Measurements from ENCODE around the gene HIVEP1.

The HIVEP1 gene

DNA sequence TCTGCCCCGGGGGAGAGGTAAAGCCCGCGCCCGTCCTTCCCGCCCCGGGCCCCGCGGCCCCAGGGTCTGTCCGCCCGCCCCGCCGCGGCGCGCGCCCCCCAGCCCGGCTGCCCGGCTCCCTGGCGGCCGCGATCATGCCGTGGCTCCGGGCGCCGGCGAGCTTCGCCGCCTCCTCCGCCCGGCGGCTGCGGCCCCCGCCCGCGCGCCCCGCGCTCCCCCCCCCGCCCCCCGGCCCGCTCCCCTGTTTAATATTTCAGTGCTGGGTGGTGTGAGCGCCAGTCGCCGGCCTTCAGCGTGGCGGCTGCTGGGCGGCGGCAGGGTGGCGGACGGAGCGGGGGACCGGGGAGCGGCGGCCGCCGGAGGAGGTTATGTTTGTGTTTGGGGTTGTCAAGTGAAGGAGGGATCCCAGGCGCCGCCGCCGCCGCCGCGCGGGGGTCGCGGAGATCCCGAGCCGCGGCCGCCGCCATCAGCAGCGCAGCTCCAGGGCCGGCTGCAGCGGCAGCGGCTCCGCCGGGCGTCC is at the start of gene HIVEP1:
TSS of gene HIVEP1 (plus strand) at position 275 of the 520 bp plus-strand sequence. CDS start 3,317 bp downstream, outside the sequence.
- DNase-seq (ENCODE audit: low read depth), result no peak

DNA sequence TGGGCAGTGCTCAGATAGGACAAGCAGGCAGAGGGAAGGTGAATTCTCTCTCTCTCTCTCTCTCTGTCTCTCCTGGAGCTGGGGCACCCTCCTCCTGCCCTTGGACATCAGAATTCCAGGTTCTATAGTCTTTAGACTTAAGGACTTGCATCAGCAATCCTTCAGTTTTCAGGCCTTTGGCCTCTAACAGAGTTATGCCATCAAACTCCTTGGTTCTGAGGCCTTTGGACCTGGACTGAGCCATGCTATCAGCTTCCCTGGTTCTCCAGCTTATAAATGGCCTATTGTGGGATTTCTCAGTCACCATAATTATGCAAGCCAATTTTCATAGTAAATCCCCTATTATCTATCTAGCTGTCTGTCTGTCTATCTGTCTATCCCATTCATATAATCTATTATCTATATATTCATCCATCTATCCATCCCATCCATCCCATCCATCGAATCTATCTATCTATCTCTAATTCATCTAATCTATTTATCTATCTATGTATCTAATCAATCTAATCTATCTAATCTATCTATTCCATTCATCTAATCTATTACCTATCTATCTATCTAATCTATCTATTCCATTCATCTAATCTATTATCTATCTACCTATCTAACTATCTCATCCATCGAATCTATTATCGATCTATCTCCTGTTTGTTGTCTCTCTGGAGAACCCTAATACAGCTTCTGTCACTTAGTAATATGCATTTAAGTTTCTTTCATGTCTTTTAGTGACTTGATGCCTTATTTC is 48.2 kb upstream of the HIVEP1 start:
- DNase-seq (ENCODE audit: low read depth), result no peak

DNA sequence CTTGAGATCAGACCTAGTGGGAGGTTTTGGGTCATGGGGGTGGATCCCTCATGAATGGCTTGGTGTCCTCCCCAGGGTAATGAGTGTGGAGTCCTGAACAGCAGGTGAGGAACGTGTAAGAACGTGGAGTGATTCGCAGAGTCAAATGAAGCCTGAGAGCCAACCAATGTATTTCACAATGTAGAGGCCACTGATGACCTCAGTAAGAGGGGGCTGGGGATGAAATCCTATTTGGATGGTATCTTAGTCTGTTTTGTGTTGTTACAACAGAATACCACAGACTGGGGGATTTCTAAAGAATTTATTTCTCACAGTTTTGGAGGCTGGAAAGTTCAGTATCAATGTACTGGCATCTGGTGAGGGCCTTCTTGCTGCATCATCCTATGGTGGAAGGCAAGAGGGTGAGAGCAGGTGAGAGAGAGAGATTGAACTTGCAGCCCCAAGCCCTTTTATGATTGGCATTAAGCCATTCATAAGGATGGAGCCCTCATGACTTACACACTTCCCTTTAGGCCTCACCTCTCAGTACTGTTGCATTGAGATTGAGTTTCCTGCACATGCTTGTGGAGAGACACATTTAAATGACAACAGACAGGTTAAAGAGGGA is 47.3 kb upstream of the HIVEP1 start:
- no peak for DNase-seq (ENCODE audit: low read depth)

DNA sequence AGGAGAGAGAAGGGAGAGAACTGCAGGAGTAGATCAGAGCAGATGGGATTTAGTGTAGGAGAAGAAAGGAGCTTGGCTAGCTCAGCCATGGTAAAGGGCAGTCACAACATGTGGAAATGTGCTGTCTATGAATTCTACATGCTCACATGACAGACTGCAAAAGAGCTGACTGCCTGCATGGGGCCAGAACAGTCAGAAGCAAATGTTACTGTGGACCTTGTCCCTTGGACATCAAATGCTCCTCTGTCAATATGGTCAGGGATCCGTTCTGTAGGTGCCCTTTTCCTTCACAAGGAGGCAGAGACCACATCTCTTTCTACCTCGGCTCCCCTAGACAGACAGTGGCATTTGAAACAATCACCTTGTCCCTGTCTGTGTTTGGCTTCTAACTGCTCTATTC is 46.6 kb upstream of the HIVEP1 start:
- no peak for DNase-seq (ENCODE audit: low read depth)

DNA sequence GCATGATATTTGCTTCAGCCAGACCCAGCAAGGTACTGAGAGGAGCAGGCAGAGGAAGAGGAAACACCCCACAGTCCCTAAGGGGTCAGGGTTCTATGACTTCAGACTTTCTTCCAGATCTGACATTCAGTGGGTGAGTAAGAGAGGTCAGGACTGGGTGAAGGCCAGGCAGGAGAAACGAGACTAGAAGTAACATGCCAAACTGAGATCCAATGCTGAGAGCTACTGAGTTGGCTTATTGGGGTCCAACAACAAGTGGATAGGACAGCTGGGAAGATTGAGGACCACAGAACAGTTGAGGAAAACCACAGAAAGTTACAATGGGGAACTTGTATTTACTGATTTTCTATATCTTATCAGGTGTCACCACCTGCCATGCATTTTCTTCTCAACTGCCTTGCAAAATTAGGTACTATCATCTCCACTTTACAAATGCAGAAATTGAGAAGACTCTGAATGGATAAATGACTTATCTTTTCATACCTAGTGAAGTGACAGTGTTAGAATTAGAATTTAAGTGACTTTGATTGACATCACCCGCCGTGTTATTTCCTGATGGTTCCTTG is 43.8 kb upstream of the HIVEP1 start:
- no peak for DNase-seq (ENCODE audit: low read depth)

DNA sequence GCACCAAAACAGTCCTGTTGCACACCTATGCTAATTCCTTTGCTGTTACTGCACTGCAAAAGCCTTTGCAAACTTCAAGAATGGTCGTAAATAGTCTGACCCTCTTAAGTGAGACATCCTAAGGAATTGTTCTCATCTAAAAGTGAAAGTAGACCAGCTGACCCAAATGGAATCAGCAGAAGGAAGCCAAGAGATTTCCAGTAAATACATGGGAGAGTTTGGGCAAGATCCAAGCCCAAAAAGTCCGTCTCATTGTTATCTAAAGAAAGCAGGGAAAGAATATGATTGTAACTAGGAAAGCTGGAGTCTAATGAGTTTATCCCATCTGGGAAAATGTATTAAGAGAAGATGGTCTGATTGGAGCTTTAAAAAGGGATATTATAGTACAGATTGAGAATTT is 43.0 kb upstream of the HIVEP1 start:
- DNase-seq (ENCODE audit: low read depth), result no peak

DNA sequence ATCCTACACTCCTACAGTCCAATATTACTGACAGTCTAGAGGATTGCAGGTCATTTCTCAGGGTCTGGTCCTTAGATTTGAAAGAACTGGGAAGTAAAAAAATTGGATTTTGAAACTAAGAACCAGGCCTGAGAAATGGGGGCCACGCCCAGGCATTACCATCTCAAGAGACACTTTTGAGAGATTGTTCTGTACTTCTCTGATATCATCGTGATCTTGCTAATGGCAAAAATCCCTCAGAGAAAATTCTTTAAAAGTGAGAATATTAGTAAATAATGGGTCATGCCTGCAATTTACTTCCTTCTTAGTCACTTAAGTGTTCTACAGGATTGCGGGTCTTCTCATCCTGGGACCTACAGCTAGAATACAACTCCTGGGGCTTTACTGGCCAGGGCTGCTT is 42.0 kb upstream of the HIVEP1 start:
- no peak for DNase-seq (ENCODE audit: low read depth)

DNA sequence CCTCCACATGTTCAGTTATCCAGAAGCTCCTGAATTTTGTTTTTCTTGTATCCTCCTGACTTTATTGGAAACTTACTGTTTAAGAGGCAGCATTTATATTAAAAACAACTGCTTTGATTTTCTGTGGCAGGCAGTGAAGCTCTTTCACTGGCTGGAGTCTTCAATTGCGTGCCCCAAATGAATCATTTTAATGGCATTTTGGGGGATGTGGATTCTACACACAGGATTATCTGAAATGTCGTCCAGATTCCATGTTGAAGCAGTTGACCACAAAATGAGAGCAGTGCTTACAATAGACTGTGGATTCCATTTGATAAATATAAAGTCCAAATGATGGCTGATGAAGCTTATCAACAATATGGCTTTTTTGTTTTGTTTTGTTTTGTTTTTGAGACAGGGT is 41.0 kb upstream of the HIVEP1 start:
- no peak for DNase-seq (ENCODE audit: low read depth)

DNA sequence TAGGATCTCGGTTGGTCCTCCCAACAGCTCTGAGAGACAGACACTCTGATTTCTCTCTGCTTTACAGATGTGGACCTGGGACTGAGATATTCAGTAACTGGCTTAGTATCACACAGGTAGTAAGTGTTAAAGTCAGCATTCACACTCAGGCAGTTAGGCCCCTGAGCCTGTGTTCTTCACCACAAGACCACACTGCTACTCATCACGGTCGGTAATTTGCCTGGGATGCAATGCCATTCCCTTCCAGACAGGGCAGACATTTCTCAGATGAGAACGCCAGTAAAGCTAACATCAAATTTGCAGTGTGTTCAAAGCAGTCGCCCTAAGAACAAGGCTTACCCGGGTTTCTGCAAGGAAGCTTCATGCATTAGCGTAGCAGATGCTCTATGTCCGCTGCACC is 39.8 kb upstream of the HIVEP1 start:
- no peak for DNase-seq (ENCODE audit: low read depth)

DNA sequence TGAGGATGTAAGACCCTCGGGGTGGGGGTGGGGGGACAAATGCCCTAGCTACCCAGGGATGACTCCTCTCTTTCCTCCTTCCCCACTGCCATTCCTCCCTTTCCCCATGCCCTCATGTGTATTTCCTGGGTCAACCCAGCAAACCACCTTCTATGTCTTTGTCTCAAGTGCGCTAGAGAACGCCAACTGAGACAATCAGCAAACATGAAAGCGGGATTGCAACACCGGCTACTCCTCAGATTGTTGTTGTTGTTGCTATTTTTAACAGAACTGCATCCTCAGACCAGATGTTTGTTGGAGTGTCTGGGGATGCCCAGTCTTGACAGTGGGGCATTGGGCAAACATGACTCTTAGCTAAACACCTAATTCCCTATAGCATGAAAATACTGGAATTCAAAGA is 39.3 kb upstream of the HIVEP1 start:
- DNase-seq (ENCODE audit: low read depth), result no peak

DNA sequence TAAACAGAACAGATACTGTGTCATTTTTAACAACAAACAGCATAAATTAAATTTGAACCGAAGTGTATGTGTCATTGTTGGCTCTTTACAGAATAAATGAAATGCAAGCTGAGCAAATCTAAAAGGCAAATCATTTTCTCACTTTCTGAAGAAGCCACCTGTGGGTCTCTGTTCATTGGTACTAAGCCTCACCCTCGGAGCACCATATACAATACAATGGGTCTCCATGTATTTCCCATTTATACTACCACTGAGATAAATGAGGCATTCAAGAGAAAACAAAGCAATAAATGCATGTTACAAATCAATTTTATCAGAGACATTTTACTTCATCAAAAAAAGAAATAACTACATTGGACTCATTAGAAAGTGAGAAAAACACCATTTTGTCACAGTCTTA is 38.9 kb upstream of the HIVEP1 start:
- no peak for DNase-seq (ENCODE audit: low read depth)

DNA sequence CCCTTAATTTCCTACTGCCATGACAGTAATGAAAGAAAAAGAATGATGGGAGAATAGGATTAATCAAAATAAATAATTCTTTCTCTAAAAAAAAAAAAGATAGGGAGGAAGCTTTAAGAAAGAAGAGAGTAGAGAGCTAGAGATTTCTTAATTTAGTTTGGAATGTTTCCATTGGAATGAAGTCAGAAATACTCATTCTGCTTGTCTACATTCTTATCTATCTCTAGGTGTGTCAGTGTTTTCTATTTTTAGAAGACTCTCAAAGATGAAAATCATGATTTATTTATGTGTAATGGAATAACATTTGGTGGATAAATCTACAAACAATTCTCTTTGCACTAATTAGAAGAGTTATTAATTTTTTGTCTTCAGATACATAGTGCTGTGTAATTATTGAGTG is 38.0 kb upstream of the HIVEP1 start:
- no peak for DNase-seq (ENCODE audit: low read depth)

DNA sequence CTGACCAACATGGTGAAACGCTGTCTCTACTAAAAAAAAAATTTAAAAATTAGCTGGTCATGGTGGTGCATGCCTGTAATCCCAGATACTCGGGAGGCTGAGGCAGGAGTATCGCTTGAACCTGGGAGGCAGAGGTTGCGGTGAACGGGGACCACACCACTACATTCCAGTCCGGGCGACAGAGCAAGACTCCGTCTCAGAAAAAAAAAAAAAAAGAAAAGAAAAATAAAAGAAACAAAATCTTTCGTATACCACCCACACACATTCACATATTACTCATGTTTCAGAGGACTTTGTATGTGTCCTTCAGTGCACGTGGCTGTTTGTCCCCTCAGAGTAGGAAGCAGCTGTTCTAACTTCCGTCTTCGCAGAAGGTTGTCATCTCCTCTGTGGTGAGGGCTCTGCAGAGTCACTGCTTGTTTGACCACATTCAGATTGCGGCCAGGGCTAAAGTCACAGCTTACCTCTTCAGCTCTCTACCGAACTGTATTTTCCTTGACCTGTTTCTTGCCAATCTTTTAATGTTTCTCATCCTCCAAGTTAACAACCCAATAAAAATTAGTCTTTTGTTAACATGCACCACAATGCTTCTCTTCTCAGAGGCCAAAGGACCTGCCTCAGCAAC is 36.6 kb upstream of the HIVEP1 start:
- peak; percentile 93 for DNase-seq (ENCODE audit: low read depth)

DNA sequence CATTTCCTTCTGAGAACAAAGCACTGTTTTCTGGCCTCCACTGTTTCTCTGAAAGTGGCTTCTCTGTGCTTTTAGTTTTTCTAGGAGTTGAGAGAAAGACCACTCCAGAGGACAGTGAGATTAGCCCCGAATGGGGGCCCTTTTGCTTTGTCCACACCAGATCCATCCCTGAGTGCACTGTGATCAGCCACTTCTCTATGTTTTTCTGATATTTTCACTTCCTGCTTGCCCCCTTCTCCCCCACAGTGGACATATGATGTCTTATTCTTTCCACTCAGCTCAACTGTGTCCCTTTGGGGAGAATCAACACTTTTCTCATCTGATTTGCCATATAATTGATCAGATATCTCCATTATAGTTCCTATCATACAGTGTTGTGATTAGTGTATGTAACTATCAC is 35.6 kb upstream of the HIVEP1 start:
- DNase-seq (ENCODE audit: low read depth), result no peak

DNA sequence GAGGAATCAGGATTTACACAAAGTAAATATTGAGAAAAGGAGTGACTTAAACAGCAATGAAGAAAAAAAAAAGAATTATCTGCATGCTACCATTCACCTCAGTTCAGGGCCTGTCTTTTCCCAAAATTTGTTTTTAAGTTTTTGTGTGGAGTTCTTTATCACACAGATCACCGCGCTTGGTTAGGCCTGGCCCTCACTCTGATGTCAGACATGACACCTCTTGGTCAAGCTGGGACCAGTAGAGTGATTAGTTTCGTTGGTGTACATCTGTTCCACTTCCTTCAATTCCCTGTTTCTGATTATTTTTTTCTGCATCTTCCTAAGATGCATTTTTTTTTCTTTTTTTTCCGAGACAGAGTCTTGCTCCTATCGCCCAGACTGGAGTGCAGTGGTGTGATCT is 34.9 kb upstream of the HIVEP1 start:
- DNase-seq (ENCODE audit: low read depth), result no peak

DNA sequence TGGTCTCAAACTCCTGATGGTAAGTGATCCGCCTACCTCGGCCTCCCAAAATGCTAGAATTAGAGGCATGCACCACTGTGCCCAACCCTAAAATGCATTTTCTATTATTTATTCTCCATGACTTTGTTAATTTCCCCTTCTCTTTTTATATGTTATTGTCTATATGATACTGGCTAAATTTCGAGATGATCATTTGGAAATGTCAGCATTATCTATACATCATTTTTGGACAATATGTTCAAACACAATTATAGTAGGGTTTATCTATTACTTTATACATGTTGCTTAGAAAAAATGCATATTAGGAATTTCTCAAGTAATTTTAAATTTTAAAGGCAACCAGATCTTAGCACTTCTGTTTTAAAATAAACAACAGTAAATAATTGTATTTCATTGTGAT is 34.4 kb upstream of the HIVEP1 start:
- DNase-seq (ENCODE audit: low read depth), result no peak

DNA sequence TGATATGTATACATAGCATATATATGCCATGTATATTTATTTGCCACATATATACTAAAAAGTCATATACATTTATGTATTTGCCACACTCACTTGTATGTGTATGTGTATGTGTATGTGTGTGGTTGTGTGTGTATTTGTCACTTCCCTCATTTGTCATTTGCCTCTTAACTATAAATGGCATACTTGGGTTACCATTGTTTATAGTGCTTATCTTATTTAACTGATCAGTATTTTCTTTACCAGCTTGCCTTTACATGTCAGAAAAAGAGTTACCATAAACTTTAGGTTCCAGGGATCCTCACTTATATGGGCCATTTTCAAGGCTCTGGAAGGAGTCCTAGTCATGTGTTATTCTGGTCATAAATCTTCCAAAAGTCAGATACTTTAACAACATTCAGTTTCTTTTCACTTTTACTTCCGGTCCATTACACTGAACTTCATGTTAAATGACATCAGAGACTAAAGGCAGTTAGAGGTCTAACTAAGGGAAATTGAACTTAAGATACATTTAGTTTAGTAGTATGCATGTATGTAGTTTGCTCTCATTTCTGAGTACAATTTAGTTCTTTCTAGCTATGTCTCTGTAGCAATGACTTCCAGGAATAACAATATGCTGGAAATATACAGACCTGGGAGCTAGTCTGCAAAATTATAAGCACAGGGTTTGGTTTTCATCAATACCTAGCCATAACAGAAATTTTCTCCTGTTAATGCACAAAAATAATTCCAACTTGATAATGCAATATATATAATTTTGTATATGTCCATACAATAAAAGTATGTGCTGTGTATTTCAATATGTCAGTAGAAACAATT is 33.7 kb upstream of the HIVEP1 start:
- DNase-seq (ENCODE audit: low read depth), result no peak

DNA sequence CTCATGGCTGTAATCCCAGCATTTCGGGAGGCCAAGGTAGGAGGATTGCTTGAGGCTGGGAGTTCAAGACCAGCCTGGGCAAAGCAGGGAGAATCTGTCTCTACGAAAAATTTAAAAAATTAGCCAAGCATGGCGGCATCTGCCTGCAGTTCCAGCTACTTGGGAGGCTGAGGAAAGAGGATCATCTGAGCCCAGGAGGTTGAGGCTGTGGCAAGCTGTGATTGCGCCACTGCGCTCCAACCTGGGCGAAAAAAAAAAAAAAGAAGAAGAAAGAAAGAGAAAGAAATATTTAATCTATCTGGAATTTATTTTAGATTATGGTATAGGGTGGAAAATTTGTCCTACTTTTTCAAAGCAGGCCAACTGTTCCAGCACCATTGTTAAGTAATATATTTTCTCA is 32.2 kb upstream of the HIVEP1 start:
- DNase-seq (ENCODE audit: low read depth), result no peak

DNA sequence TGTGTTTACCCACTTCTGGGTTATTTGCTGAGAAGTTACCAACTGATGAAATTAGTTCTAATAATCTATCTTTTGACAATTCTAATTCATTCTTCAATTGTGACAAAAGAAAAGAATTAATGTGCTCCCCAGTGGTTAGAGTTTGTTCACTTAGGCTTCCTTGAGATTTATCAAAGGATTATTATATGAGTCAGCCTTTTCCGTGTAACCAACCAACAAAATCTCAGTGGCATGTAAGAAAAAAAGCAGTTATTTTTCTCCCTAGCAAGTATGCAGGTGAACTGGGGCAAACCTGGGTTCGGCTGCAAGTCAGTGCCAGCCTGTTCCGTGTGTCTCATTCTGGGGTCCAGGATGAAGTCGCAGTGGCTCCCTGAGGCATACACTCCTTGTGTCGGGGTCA is 28.8 kb upstream of the HIVEP1 start:
- DNase-seq (ENCODE audit: low read depth), result no peak

DNA sequence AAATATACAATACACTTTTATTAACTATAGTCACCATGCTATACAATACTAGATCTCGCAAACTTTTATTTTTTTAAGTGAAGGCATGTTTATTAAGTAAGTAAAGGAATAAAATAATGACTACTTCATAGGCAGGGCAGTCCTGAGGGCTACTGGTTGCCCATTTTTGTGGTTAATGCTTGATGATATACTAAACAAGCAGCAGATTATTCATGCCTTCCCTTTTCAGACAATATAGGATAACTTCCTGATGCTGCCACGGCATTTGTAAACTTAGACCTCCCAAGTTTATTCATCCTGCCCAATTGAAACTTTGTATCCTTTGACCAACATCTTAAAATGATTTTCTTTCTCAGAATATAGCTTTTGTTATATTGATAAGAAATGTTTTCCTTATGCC is 24.7 kb upstream of the HIVEP1 start:
- DNase-seq (ENCODE audit: low read depth), result no peak

DNA sequence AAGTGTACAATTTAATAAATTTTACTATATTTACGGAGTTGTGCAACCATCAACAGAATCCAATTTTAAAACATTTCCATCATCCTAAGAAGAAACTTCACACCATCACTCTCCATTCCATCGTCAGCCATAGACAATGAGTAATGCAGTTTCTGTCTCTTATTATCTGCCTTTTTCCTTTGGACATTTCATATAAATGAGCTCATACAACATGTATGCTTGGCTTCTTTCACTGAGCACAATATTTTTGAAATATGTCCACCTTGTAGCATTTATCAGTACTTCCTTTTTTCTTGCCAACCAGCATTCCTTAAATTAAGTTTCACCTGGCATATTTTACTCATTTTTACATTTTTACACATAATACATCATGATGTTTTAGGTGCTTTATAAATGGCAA is 22.7 kb upstream of the HIVEP1 start:
- DNase-seq (ENCODE audit: low read depth), result no peak

DNA sequence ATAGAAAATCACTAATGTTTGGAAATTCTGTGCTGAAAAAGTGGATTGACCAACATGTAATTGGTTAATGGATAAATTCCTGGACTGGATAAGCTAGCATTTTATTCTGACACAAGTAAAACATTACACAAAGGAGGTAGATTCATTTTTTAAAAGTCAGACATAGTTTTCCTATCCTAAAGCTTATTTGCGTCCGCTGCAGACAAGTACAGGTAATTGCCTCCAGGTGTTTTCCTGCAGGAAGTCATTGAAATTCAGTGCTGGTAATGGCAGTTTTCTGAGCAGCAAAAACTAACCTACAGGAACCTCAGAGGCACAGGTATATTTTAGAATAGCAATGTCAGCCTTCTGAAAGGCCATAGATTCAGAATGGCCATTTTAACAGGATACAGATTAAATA is 20.0 kb upstream of the HIVEP1 start:
- DNase-seq (ENCODE audit: low read depth), result no peak

Measured in CMK (cell line).